OCI-LY7 (cell line): ENCODE data around the gene SLC52A3.

Source experiments
- CTCF ChIP-seq: fragments of 200-600 bp; sonication (generic); conservative IDR thresholded peaks from 2 replicates; pipeline ENCODE4 v1.5.1; 2014; ENCODE audit warnings: mild to moderate bottlenecking, antibody characterized with exemption, low read length, moderate library complexity, mixed read lengths
- EZH2phosphoT487 ChIP-seq: fragments of 200-600 bp; sonication (generic); IDR thresholded peaks from 2 replicates; pipeline ENCODE4 v1.6.1; 2018; ENCODE audit warnings: low read depth, borderline replicate concordance, mild to moderate bottlenecking, mixed run types, antibody characterized with exemption, low read length, moderate library complexity, mixed read lengths

DNA sequence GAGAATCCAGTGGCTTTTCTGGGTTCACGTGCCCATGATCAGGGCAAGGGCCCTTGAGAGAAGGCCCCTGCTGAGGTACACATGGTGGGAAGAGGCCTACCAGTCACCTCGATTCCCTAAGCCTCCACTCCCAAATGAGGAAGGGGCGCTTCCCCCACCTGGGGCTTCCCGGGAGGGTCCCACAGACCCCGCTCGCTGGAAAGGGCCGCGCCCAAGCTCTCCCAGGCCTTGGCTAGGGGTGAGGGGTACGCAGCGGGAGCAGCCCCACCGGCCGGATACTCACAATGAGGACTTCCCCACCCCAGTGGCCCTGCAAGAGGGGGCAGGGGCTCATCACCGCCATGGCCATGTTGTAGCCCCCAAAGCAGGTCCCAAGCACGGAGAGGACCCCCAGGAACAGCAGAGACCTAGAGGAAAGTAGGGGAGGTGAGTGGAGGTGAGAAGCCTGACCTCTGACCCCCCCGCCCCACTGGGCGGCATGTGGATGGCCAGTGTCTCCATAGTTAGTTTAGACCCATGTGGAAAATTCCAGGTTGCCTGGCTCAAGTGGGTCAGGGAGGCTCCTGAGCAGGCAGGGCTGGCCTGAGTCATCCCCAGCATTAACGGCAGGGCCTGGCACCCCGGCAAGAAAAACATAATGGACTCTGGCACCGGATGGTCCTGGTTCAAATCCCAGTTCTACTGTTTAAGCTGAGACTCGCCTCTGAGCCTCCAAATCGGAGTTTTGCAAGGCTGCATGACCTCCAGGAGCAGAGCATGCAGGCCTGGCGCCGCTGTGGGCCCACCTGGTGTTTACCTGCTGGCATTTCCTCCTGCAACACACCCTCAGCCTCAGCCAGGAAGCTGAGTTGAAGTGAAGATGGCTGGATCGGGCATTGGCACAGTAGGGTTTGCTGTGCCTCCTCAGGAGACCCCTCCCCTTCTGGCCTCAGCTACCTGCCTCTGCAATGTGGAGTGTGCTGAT lies 6.6 kb downstream of the SLC52A3 start:
- no peak for TF ChIP-seq EZH2phosphoT487
- TF ChIP-seq CTCF, result no peak
